Activated CD8-positive, alpha-beta T cell treated with anti-CD3 and anti-CD28 coated beads for 36 hours (primary cell): Measurements from ENCODE around the gene KDM2A. TPM values are rescaled to one million over a fixed set of nuclear protein-coding genes. Genes with fewer than 3 reads are reported as not detected.
A peak's percentile ranks its signal among the peaks of the same experiment; 100 is the strongest.

Source experiments
- ATAC-seq: fragments of 200-7000 bp; cut with Tn5 transposase; one replicate; pipeline ENCODE4 v1.10.0; 2021; ENCODE audit warnings: mild to moderate bottlenecking, moderate library complexity
- CTCF ChIA-PET: fragments of 350-600 bp; sonication (Branson Sonifier 250); formaldehyde crosslinking; loops from one replicate; lab custom pipeline; 2021; ENCODE audit warnings: antibody characterized with exemption; lab: Charles Lee
- POLR2A ChIA-PET: fragments of 350-600 bp; sonication (Branson Sonifier 250); formaldehyde crosslinking; loops from one replicate; lab custom pipeline; 2021; ENCODE audit warnings: antibody characterized with exemption; lab: Charles Lee
- DNase-seq: peaks from one replicate; pipeline ENCODE4 v3.0.0-alpha.2; 2020
- H3K27ac Mint-ChIP-seq: one replicate; pipeline ENCODE4 v1.8.0; 2021; ENCODE audit warnings: mild to moderate bottlenecking, mixed read lengths
- H3K27me3 Mint-ChIP-seq: one replicate; pipeline ENCODE4 v1.8.0; 2021; ENCODE audit warnings: mixed read lengths
- H3K36me3 Mint-ChIP-seq: one replicate; pipeline ENCODE4 v1.8.0; 2021; ENCODE audit warnings: low read depth, mixed read lengths
- H3K4me1 Mint-ChIP-seq: one replicate; pipeline ENCODE4 v1.8.0; 2021; ENCODE audit warnings: low read depth, mixed read lengths
- H3K4me3 Mint-ChIP-seq: one replicate; pipeline ENCODE4 v1.8.0; 2021; ENCODE audit warnings: mild to moderate bottlenecking, moderate library complexity, mixed read lengths
- H3K9me3 Mint-ChIP-seq: one replicate; pipeline ENCODE4 v1.8.0; 2021; ENCODE audit warnings: mixed read lengths
- CTCF ChIP-seq: fragments of 200-600 bp; IDR thresholded peaks from one replicate; pipeline ENCODE4 v1.8.0; 2022; ENCODE audit warnings: antibody characterized with exemption, mild to moderate bottlenecking
- intact Hi-C: fragments of 100-400 bp; cut with micrococcal nuclease; formaldehyde crosslinking; loops from one replicate; pipeline ENCODE4 v1.10.0; 2022
- total RNA-seq, 2 experiments: library from RNA; stranded (reverse); gene quantifications; one replicate each; pipeline ENCODE4 v1.2.3, GENCODE V29; 2021

Gene KDM2A
- total RNA-seq, 2 experiments from 2014 or later: 79.6 to 88.1 TPM

- DNase-seq: no peak
- Mint-ChIP-seq H3K27me3 (no peaks in the 10 kb centered on the region), H3K4me3 (peak overlapping the region; percentile 90), H3K4me1 (peaks cover 58% of the 10 kb centered on the region), H3K27ac (peak overlapping the region; percentile 97), H3K36me3 (peaks cover 71% of the 10 kb centered on the region), H3K9me3 (no peaks in the 10 kb centered on the region)
- ATAC-seq: no peak
- ChIA-PET CTCF (interaction anchor here (0.9 to 7.1 kb wide), 10 partner anchors 8 to 112 kb away, joined by 3 to 65 read pairs (median 6); partner anchors contain the start of gene ANKRD13D), POLR2A (interaction anchor here (0.7 to 19.8 kb wide), 18 partner anchors 8 to 197 kb away, joined by 3 to 308 read pairs (median 4); partner anchors contain the start of genes ANKRD13D and SSH3)
- no peak for TF ChIP-seq CTCF
- intact Hi-C loops: loop anchor here (2.0 kb wide), 1 partner anchor 18 kb away; the partner anchor contains the start of gene ANKRD13D
Observed at GRCh38 chr11:67270256-67271204, 151.5 kb downstream of the KDM2A start.

- peak overlapping the region; percentile 97 for H3K27ac Mint-ChIP-seq
- ATAC-seq (no peak), DNase-seq (no peak)
- ChIA-PET CTCF (interaction anchor here (0.9 to 7.1 kb wide), 9 partner anchors 9 to 111 kb away, joined by 3 to 65 read pairs (median 6); partner anchors contain the start of gene ANKRD13D), POLR2A (interaction anchor here (0.7 to 19.8 kb wide), 15 partner anchors 9 to 213 kb away, joined by 3 to 308 read pairs (median 4); partner anchors contain the start of genes ANKRD13D, PTPRCAP and SSH3)
- H3K4me3 Mint-ChIP-seq: peak overlapping the region; percentile 90
- intact Hi-C loops: loop anchor here (2.0 kb wide), 1 partner anchor 18 kb away; the partner anchor contains the start of gene ANKRD13D
- peaks cover 58% of the 10 kb centered on the region for H3K4me1 Mint-ChIP-seq
- H3K36me3 Mint-ChIP-seq: peaks cover 77% of the 10 kb centered on the region
- no peaks in the 10 kb centered on the region for H3K9me3 Mint-ChIP-seq
- H3K27me3 Mint-ChIP-seq: no peaks in the 10 kb centered on the region
- TF ChIP-seq CTCF: no peak
Observed at GRCh38 chr11:67271205-67271540, 152.1 kb downstream of the KDM2A start.

DNA sequence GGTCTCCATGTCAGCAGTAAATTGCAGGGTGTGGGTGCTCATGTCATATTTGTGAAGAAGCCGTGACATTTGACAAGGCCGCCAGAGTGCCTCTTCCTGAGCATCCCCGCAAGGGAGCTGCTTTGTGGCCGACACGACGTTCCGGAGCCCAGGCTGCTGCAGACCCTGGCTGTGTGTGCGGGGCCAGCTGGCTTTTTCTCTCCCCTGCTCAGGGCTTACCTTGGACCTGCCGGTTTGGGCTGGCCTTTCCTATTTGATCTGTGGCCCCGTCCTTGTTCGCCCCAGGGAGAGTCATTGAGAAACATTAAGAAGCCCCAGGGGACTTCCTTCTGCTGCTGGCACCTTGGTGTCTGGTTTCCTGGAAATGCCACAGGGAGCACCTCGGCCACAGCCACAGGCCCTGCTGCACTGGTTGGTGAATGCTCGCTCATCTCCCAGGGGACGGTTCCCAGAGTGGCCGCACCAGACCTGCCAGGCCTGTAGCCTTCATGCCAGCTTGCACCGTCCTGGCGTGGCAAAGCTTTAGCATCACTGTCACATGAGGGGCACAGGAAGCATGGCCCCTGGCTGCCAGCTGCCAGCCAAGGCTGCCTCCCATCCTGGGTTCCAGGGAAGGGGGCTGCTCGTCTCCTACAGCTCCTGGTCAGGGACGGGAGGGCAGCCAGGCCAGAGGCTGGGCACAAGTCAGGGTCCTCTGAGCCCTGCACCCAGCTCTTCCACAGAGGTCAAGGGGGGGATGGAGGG lies 152.7 kb downstream of the KDM2A start:
- ChIA-PET CTCF (interaction anchor here (0.6 to 7.1 kb wide), 11 partner anchors 9 to 111 kb away, joined by 3 to 65 read pairs (median 6); partner anchors contain the start of genes ANKRD13D and SSH3), POLR2A (interaction anchor here (0.5 to 19.8 kb wide), 19 partner anchors 8 to 213 kb away, joined by 3 to 308 read pairs (median 4); partner anchors contain the start of genes ANKRD13D, PTPRCAP and SSH3)
- no peak for TF ChIP-seq CTCF
- H3K36me3 Mint-ChIP-seq: peaks cover 80% of the 10 kb centered on the region
- peak; percentile 25 for ATAC-seq
- intact Hi-C loops: loop anchor here (2.0 kb wide), 1 partner anchor 17 kb away; the partner anchor contains the start of gene ANKRD13D
- peak overlapping the region; percentile 97 for H3K27ac Mint-ChIP-seq
- H3K27me3 Mint-ChIP-seq: no peaks in the 10 kb centered on the region
- H3K4me1 Mint-ChIP-seq: peaks cover 63% of the 10 kb centered on the region
- H3K4me3 Mint-ChIP-seq: peak overlapping the region; percentile 90
- DNase-seq: peak; percentile 90
- H3K9me3 Mint-ChIP-seq: no peaks in the 10 kb centered on the region

- CTCF ChIA-PET: interaction anchor here (1.4 to 7.1 kb wide), 9 partner anchors 10 to 110 kb away, joined by 4 to 65 read pairs (median 10); partner anchors contain the start of genes ANKRD13D and SSH3
- POLR2A ChIA-PET: interaction anchor here (0.6 to 19.8 kb wide), 12 partner anchors 7 to 212 kb away, joined by 3 to 308 read pairs (median 6); partner anchors contain the start of genes ANKRD13D and SSH3
- DNase-seq (peak; percentile 70), ATAC-seq (peak; percentile 15)
- H3K9me3 Mint-ChIP-seq: no peaks in the 10 kb centered on the region
- peaks cover 81% of the 10 kb centered on the region for H3K36me3 Mint-ChIP-seq
- peak overlapping the region; percentile 97 for H3K27ac Mint-ChIP-seq
- no peak for TF ChIP-seq CTCF
- intact Hi-C loops: no loop called here
- peaks cover 66% of the 10 kb centered on the region for H3K4me1 Mint-ChIP-seq
- no peaks in the 10 kb centered on the region for H3K27me3 Mint-ChIP-seq
- peak overlapping the region; percentile 90 for H3K4me3 Mint-ChIP-seq
Observed at GRCh38 chr11:67272327-67273259, 153.5 kb downstream of the KDM2A start.
